GM19395 (cell line): ENCODE results near the gene TAOK1.

Experiments used
- ATAC-seq: cut with Tn5 transposase; IDR thresholded peaks from one replicate; pipeline ENCODE4 v1.9.1; 2021; ENCODE audit warnings: mild to moderate bottlenecking, moderate library complexity; ENCODE audit not compliant: unreplicated experiment

TAOK1 gene

DNA sequence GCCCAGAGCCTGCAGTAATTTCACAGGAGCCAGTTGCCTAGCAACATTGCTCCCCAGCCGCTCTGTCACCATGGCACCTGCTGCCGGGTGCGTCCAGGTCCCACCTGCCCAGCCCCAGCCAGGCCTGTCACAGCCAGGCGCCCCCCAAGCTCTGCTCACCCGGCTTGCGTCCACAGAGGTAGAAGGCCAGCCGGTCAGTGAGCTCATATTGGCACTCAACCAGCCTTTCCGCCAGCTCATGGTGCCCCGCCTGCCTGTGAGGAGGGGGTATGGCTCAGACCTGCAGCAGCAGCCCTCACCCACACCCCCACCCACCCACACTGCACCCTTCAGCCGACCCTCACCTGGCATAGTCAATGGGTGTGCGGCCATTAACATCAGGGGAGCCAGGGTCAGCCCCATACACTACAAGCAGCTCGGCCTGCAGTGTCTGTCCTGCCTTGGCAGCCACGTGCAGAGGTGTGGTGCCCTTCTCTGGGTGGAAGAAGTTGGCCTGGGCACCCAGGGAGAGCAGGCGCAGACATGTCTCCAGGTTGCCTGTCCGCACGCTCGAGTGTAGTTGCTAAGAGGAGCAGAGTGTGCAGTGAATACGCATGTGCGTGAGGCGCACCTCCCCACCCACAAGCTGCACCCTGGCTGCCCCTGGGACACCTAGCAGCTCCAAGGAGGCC, 191.6 kb downstream of the TAOK1 start:
- ATAC-seq = no peak

GRCh38 chr17:29582254-29582765, 192.1 kb downstream of the TAOK1 start:
- ATAC-seq = no peak

- ATAC-seq = no peak
Measured at GRCh38 chr17:29582772-29583171, 192.6 kb downstream of the TAOK1 start.

DNA sequence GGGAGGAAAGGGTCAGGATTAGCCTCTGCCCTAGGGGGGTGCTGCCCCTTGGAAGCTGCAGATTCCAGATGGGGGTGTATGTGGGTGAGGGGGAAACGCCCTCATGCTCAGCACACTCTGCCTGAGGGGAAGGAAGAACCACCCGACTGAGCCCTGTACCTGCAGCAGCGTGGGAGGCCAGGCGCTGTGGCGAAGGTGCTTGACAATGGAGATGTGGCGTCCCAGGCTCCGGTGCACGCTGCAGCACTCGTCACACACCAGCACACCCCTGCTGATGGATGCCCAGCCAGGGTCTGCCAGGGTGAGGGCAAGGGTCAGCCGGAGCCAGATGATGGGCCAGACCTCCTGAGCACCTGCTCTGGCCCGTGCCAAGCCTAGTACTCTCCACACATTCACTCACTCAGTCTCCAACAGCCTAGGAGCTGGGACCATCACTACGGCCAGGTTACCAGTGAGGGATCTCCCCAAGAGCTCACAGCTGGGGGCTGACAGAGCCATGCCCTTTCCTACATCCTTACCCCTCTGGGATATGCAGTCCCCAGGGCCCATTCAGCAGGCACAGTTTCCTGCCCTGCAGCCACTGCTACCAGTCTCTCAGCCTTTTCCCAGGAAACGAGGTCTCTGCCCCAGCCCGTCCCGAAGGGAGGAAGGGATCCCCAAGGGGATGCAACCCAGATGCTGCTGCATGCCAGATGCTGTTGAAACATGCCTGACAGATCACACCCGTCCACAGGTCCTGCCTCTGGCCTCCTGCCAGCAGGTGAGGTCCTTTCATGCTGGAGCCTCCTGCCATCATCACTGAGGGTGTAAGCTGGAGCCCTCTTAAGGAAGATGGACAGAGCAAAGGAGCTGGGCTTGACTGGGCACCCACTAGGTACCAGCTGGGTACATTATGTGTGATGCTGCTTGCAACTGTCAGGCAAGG, 193.4 kb downstream of the TAOK1 start:
- no peak for ATAC-seq

- no peak for ATAC-seq
Measured at GRCh38 chr17:29584452-29585079, 194.4 kb downstream of the TAOK1 start.

DNA sequence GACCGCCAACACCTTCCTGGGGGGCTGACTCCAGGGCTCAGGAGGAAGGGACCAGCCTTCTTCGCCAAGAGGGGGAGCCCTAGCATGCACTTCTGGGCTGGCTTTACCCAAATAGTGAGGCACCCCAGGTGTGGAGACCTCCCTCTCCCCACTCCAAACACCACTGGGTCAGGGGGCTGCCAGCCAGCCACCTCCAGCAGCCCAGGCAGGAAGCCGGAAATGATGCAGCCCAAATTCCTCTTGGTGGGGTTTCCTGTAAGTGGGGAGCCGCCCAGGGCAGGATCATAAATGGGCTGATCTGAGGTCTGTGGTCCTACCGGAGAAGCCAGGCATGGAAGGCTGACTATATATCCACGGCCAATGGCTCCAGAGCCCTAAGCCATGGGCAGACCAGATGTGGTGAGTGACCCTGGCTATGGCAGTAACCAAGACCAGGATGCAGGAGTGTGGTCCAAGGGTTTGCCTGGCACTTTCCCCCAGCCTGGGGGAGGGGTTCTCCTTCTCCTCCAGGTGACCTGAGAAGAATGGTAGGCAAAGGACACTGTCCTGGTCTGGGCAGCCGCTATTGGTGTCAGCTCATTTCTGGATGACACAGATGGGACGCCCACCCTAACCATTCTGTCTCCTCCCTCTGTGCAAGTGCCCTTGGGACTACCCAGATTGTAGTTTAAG, 195.1 kb downstream of the TAOK1 start:
- ATAC-seq = no peak

DNA sequence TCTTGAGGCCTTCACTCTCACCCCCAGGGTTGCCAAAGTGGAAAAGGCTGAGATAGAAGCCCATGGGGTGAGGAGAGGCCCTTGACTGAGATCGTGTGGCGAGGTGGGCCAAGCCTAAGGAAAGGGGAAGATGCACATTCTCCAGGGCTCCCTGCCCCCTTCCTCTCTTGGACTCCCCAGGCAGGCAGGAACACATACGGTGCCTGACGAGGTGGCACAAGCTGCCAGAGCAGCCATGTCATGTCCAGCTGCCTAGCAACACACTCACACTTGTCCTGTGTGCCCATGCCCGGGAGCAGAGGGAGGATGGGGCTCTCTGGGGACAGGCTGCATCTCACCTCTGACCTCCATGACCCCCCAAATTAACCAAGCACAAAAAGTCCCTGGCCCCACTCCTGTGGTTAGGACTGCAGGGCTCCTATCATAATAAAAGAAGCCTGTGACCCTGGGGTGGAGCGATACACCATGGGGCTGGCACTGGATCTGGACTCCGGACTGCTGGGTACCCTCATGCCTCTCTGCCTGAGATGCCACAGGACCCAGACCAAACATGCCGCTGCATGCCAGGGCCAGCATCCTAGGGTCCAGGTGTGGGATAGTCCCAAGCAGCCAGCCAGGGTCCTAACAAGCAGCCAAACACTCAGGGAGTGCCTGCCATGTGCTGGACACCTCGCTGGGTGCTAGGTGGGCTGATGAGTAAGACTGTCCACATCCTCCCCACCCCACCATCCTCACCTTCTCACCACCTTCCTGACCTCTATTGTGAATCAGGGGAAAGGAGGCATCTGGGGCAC, 196.7 kb downstream of the TAOK1 start:
- ATAC-seq = no peak

DNA sequence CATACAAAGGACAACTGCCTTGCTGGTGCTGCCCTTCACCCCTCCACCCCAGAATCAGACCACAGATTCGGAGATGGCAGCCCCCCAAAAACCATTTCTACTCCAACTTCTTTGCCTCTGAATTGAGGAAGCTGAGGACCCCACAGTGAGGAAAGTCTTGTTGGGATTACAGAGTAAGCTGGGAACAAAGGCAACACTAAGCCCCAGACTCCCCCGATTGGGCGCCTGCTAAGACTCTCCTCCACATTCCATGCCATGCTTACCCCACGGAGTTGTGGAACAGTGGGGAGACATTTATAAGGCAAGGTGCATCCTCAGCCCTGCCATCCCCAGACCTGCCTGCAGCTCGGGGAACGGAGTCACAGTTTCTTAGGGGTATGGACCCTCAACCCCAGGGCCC, 197.4 kb downstream of the TAOK1 start:
- no peak for ATAC-seq

- no peak for ATAC-seq
Measured at GRCh38 chr17:29588017-29588561, 197.9 kb downstream of the TAOK1 start.

DNA sequence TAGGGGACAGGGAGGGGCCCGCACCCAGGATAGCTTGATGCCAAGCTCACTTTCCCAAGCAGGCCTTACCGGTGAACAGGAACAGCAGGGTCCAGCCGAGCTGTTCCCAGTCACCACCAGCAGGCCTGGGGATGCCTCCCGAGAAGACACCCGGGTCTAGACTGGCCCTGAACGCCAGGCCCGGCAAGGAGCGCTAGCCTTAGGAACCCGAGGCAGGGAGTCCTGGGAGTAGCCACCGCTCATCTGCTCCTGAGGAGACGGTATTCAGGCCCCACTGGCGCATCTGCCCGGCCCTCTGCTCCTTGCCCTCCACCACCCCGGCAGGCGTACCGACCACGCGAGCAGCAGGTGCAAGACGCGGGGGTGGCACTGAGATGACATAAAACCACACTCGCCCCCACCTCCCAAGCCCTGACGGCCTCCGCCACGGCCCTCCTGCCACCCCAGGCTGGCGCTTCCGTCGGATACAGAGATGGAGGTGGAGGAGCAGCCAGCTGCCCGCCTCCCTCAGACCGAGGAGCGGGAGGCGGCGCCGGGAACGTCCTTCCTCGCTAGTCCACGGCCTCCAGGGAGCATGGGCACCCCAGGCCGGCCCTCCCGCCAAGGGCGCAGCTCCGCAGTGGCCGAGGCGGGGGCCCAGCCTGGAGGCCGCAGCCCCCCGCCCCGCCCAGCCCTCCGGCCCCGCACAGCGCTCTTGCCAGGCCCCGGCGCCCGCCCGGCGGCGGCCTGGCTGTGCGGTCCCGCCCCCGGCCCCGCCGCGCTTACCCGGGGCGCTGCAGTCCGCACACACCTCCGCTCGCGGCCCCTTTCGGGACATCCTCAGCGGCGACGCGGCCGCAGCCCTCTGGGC, 198.6 kb downstream of the TAOK1 start:
- no peak for ATAC-seq

DNA sequence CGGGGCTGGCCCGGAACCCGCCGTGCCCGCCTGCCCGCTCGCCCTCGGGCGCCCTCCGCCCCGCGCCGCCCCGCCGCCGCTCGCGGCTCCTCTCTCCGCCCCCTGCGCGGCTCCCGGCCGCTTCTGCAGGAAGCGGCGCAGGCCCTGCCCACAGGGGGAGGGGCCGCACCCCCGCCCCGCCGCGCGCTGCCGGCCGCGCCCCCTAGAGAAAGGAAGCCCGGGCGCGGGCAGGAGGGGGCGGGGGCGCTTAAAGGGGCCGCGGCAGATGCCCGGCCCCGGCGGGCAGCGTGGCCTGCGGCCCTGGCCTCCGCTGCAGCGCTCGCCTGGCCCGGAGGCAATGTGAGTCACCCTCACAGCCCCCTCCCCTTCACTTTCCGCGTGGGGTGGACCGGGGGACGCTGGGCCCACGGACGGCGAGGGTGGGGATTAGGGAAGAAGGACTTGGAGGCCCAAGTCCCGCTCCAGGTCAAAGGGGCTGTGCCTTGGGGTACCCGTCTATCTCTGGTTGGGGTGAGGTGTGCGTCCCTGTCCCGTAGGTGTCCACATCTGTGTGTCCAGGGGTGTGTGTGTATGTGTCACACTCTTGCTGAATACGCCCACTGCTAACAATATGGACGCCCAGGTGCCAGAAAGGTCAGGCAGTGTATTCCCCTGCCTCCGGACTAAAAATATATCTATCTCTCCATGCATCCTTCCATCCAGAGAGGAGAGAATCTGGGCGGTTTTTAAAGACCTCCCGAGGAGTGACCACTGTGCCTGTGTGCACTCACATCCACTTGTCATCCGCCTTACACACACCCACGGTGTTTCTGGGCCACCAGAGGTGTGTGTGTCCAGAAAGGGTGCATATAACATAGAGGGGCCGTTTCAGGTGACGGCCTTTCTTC, 199.6 kb downstream of the TAOK1 start, which contains the start of gene GIT1:
GIT1 (minus strand) TSS at position 125 of the 887 bp plus-strand sequence. CDS start 270 bp downstream, outside the sequence.
- no peak for ATAC-seq

GRCh38 chr17:29590411-29591145, 200.4 kb downstream of the TAOK1 start:
- ATAC-seq = no peak

- ATAC-seq = no peak
Measured at GRCh38 chr17:29591146-29591736, 201.1 kb downstream of the TAOK1 start.

DNA sequence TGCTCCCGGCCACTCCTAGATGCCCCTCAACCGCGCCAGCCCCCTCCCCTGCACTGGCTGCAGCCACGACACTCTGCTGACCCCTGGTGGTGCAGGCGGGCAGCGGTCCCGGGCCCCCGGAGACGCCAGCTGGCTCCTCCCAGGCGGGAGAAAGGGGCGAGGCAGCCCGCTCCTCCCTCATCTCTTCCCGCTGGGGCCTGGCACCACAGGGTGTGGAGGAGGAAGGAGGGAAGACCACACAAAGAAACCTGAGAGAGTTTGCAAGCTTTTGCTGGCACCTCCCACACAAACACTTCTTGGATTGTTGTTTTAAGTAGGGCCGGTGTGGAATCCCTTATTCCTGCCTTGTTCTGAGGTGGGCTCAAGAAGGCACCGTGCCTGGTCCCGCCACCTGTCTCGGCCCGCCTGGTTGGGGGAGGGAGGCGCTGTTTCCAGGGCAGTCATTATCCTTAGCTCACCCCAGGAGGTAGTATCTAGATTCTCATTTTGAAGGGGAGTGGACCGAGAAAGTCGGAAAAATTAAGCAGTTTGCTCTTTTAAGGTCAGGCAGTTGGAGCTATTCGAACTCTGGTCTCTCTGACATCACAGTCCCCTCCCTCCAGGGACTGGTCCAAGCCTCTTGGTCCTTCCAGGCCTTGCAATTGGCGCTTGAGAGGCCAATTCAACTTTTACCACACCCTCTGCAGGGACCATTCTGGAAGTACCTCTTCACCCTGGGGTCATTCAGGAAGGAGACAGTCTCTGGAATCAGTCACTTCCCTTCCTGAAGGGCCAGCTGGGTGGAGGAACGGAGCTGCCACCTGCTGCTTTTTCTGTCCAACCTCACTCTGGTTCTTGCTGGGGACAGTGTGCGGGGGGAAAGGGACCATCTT, 201.8 kb downstream of the TAOK1 start:
- ATAC-seq = no peak

DNA sequence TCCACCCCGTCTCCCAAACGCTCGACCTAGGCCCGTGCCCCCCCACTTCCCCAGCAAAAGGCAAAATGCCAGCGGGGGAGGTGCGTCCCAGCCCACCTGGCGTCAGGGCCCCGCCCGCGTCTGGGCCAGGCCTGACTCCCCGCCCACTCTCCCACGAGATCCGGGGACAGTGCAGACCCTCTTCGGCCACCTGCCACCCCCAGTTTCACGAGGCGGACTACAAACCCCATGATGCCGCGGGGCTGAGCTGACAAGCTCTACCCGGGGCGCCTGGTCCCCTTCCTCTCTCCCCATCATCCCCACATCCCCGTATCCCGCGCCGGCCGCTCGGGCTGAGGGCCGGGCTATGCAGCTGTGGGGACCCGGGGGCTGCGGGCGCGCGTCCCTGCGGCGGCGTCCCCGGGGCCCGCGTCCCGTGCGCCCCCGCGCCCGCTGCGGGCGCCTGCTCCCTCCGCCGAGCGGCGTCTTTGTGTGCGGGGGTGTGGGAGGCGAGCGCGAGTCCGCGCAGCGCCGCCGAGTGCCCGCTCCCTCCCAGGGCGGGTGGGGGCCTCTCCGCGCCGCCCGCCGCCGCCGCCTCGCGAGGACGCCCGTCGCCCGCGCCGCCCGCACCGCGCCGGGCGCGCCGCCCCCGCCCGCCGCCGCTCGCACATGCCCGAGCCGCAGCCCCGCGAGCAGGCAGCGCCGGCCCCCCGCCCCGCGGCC, 202.8 kb downstream of the TAOK1 start, which contains the start of gene ANKRD13B:
ANKRD13B (plus strand) TSS at position 283 of the 702 bp plus-strand sequence. CDS start 490 bp downstream, outside the sequence.
- no peak for ATAC-seq
